BE2C (cell line): Measurements from ENCODE around the gene LOXL4.

Experiments used
- DNase-seq: peaks from one replicate; pipeline ENCODE4 v3.0.0-alpha.2; 2020
- H3K27me3 ChIP-seq: fragments of 250-450 bp; sonication (Bioruptor Pico); 2 replicates; pipeline ENCODE4 v1.5.1; 2020; ENCODE audit warnings: mild to moderate bottlenecking
- H3K36me3 ChIP-seq: fragments of 250-450 bp; sonication (Bioruptor Pico); 2 replicates; pipeline ENCODE4 v1.5.1; 2020; ENCODE audit warnings: mild to moderate bottlenecking
- H3K4me1 ChIP-seq: fragments of 250-450 bp; sonication (Bioruptor Pico); 2 replicates; pipeline ENCODE4 v1.5.1; 2020
- H3K4me3 ChIP-seq: 2 replicates; pipeline ENCODE4 v1.5.1; 2011; ENCODE audit warnings: low read depth, low read length
- H3K9me3 ChIP-seq: fragments of 250-450 bp; sonication (Bioruptor Pico); 2 replicates; pipeline ENCODE4 v1.5.1; 2020
- CTCF ChIP-seq: IDR thresholded peaks from 2 replicates; pipeline ENCODE4 v1.5.1; 2012; ENCODE audit warnings: mild to moderate bottlenecking, low read depth, low read length

LOXL4 gene

GRCh38 chr10:98209441-98209840 lies 58.6 kb downstream of the LOXL4 start:
- Histone ChIP-seq H3K4me3 (no peak overlapping the region), H3K36me3 (no peaks in the 10 kb centered on the region), H3K27me3 (no peaks in the 10 kb centered on the region), H3K9me3 (no peaks in the 10 kb centered on the region), H3K4me1 (no peaks in the 10 kb centered on the region)
- DNase-seq: no peak
- no peak for TF ChIP-seq CTCF

GRCh38 chr10:98208925-98209324 lies 59.1 kb downstream of the LOXL4 start:
- DNase-seq: no peak
- H3K4me3 ChIP-seq: no peak overlapping the region
- no peaks in the 10 kb centered on the region for H3K4me1 ChIP-seq
- H3K9me3 ChIP-seq: no peaks in the 10 kb centered on the region
- no peak for TF ChIP-seq CTCF
- no peaks in the 10 kb centered on the region for H3K36me3 ChIP-seq
- H3K27me3 ChIP-seq: no peaks in the 10 kb centered on the region

GRCh38 chr10:98205351-98205750 lies 62.6 kb downstream of the LOXL4 start:
- no peaks in the 10 kb centered on the region for H3K9me3 ChIP-seq
- H3K4me3 ChIP-seq: no peak overlapping the region
- no peak for TF ChIP-seq CTCF
- H3K4me1 ChIP-seq: no peaks in the 10 kb centered on the region
- DNase-seq: no peak
- no peaks in the 10 kb centered on the region for H3K36me3 ChIP-seq
- no peaks in the 10 kb centered on the region for H3K27me3 ChIP-seq

GRCh38 chr10:98202378-98202777 lies 65.6 kb downstream of the LOXL4 start:
- H3K27me3 ChIP-seq: no peaks in the 10 kb centered on the region
- H3K4me1 ChIP-seq: no peaks in the 10 kb centered on the region
- no peaks in the 10 kb centered on the region for H3K9me3 ChIP-seq
- H3K36me3 ChIP-seq: no peaks in the 10 kb centered on the region
- no peak for TF ChIP-seq CTCF
- no peak overlapping the region for H3K4me3 ChIP-seq
- DNase-seq: no peak

- H3K4me1 ChIP-seq: no peaks in the 10 kb centered on the region
- no peaks in the 10 kb centered on the region for H3K36me3 ChIP-seq
- no peak for DNase-seq
- no peak overlapping the region for H3K4me3 ChIP-seq
- no peak for TF ChIP-seq CTCF
- no peaks in the 10 kb centered on the region for H3K9me3 ChIP-seq
- no peaks in the 10 kb centered on the region for H3K27me3 ChIP-seq
These were observed 66.2 kb downstream of the LOXL4 start for GRCh38 chr10:98201760-98202159.
